Glutamatergic neuron (in vitro differentiated cells): ENCODE measurements around the gene TEX51. TPM values are rescaled to one million over a fixed set of nuclear protein-coding genes. Genes with fewer than 3 reads are reported as not detected.

ENCODE experiments used
- DNase-seq: peaks from one replicate; pipeline ENCODE4 v3.0.0; 2022
- H3K27ac Mint-ChIP-seq: one replicate; pipeline ENCODE4 v1.8.0; 2020; ENCODE audit warnings: mild to moderate bottlenecking, mixed read lengths, inconsistent platforms; ENCODE audit not compliant: unreplicated experiment
- H3K27me3 Mint-ChIP-seq: one replicate; pipeline ENCODE4 v1.8.0; 2020; ENCODE audit warnings: mild to moderate bottlenecking, moderate library complexity, mixed read lengths, inconsistent platforms; ENCODE audit not compliant: unreplicated experiment
- H3K36me3 Mint-ChIP-seq: one replicate; pipeline ENCODE4 v1.8.0; 2020; ENCODE audit warnings: mild to moderate bottlenecking, mixed read lengths, inconsistent platforms; ENCODE audit not compliant: unreplicated experiment
- H3K4me1 Mint-ChIP-seq: one replicate; pipeline ENCODE4 v1.8.0; 2020; ENCODE audit warnings: mild to moderate bottlenecking, low read depth, mixed read lengths, inconsistent platforms; ENCODE audit not compliant: unreplicated experiment
- H3K4me3 Mint-ChIP-seq: one replicate; pipeline ENCODE4 v1.8.0; 2020; ENCODE audit warnings: mild to moderate bottlenecking, mixed read lengths, inconsistent platforms; ENCODE audit not compliant: unreplicated experiment
- H3K9me3 Mint-ChIP-seq: one replicate; pipeline ENCODE4 v1.8.0; 2020; ENCODE audit warnings: mild to moderate bottlenecking, moderate library complexity, mixed read lengths, inconsistent platforms; ENCODE audit not compliant: unreplicated experiment
- total RNA-seq: library from RNA; stranded (reverse); fragmentation: NEBNext Ultra II Directional; extraction: Animal tissue kit (Norgen Biotek cat#: 25700); gene quantifications from one replicate; pipeline ENCODE4 v1.2.1, GENCODE V29; 2021; ENCODE audit not compliant: unreplicated experiment
- TF ChIP-seq, protein P1 (sequence below): fragments of 200-600 bp; sonication (generic); IDR thresholded peaks from one replicate; pipeline ENCODE4 v1.5.0; 2021; ENCODE audit not compliant: partially characterized antibody, unreplicated experiment

TEX51 gene
- total RNA-seq, 1 donor from 2014 or later, result not detected

DNA sequence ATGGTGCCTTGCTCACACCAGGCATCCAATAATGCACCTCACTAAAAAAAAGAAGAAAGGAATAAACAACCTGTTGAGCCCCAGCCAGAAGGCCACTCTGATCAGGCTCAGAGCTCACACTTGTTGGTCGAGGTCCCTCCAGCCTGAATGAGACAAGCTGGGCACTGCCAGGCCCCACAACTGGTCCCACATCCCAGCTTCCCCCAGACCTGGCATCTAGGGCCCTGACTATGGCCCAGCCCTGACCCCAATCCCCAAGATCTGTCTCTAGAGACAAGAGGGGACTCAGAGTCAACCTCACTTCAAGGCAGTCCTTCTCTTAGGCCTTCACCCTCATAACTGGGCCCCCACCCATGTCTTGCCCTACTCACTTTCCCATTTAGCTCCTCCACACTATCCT is 22.4 kb downstream of the TEX51 start:
- H3K27ac Mint-ChIP-seq, result no peak overlapping the region
- H3K9me3 Mint-ChIP-seq, result peaks cover 3% of the 10 kb centered on the region
- TF ChIP-seq, protein P1, sequence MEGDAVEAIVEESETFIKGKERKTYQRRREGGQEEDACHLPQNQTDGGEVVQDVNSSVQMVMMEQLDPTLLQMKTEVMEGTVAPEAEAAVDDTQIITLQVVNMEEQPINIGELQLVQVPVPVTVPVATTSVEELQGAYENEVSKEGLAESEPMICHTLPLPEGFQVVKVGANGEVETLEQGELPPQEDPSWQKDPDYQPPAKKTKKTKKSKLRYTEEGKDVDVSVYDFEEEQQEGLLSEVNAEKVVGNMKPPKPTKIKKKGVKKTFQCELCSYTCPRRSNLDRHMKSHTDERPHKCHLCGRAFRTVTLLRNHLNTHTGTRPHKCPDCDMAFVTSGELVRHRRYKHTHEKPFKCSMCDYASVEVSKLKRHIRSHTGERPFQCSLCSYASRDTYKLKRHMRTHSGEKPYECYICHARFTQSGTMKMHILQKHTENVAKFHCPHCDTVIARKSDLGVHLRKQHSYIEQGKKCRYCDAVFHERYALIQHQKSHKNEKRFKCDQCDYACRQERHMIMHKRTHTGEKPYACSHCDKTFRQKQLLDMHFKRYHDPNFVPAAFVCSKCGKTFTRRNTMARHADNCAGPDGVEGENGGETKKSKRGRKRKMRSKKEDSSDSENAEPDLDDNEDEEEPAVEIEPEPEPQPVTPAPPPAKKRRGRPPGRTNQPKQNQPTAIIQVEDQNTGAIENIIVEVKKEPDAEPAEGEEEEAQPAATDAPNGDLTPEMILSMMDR, result no peak
- no peak overlapping the region for H3K4me3 Mint-ChIP-seq
- no peak for DNase-seq
- no peaks in the 10 kb centered on the region for H3K4me1 Mint-ChIP-seq
- H3K27me3 Mint-ChIP-seq, result no peaks in the 10 kb centered on the region
- peaks cover 17% of the 10 kb centered on the region for H3K36me3 Mint-ChIP-seq

DNA sequence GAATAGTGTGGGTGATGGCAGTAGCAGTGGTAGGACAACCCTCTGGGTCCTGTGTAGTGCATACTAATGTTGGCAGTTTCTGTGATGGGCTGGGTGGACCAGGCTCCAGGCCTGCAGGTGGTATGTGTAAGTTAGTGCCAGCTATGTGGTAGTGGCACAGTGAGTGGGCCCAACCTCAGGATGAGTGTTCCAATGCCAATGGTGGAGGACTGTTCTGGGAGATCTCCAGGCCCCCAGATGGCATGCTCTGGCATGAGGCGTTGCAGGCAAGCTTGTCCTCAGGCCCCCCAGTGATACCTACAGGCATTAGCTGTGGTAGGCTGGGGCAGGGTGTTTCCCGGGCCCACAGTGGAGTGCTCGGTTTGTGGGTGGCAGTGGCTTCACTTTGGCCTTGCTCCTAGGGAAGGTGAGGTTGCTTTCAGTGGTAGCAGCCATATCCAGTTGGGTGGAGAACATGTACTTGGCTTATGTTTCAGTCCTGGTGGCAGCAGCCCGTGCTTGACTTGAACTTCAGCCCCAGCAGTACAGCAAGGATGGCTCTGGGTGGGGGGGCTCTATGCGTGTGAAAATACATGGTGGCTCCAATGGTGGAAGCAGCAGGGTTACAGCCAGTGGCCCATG is 32.4 kb downstream of the TEX51 start:
- no peak overlapping the region for H3K27ac Mint-ChIP-seq
- H3K4me1 Mint-ChIP-seq, result peaks cover 18% of the 10 kb centered on the region
- no peak overlapping the region for H3K4me3 Mint-ChIP-seq
- H3K27me3 Mint-ChIP-seq, result peaks cover 11% of the 10 kb centered on the region
- no peak for DNase-seq
- TF ChIP-seq, protein P1, result no peak
- H3K9me3 Mint-ChIP-seq, result peaks cover 21% of the 10 kb centered on the region
- peaks cover 12% of the 10 kb centered on the region for H3K36me3 Mint-ChIP-seq

DNA sequence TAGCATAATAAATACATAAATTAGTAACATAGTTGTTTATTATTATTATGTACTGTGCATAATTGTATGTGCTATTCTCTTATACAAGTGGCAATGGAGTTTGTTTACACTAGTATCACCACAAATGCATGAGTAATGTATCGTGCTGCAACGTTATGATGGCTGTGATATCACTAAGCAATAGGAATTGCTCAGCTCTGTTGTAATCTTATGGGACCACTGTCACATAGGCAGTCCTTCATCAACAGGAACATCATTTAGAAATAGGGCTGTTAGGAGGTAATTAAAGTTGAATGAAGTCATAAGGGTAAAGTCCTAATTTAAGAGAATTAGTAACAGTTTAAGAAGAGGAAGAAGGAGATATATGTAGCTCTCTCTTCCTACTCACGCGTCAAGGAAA is 33.8 kb downstream of the TEX51 start:
- Mint-ChIP-seq H3K27me3 (peaks cover 11% of the 10 kb centered on the region), H3K9me3 (peaks cover 20% of the 10 kb centered on the region), H3K36me3 (peaks cover 6% of the 10 kb centered on the region), H3K4me1 (peaks cover 18% of the 10 kb centered on the region), H3K4me3 (no peak overlapping the region), H3K27ac (peak overlapping the region; percentile 89)
- TF ChIP-seq, protein P1, result no peak
- no peak for DNase-seq

DNA sequence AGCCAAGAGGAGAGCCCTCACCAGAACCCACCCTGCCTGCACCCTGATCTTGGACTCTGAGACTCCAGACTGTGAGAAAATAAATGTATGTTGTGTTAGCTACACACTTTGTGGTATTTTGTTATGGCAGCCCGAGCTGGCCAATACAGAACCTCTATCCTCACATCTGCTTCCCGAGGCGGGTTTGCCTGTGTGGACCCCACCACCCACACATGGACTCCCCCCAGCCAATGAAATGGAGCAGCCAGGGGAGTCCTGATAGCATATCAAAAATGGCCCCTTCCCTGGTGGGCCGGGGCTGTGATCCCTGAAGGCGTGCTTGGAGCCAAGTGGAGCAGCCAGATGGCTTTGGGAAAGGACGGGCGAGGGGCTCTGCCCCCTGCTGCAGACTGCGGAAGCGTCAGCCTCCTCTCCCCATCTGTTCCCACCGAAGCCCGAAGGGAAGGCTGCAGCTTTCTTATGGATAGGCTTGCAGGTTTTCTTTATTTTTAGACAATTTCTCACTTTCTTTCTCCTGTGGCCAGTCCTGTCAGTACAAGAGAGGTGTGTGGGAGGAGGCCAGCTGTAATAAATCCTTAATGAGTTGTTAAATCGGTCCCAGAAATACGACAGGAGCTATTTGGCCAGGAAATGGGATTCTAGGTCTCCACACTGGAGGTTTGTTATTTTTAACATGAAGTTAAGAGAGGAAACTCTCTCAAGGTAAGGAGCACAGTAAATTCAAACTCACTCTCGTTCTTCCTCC is 34.4 kb downstream of the TEX51 start:
- H3K36me3 Mint-ChIP-seq, result peaks cover 7% of the 10 kb centered on the region
- DNase-seq, result peak; percentile 44
- TF ChIP-seq, protein P1, result no peak
- H3K4me1 Mint-ChIP-seq, result peaks cover 18% of the 10 kb centered on the region
- H3K27me3 Mint-ChIP-seq, result peaks cover 11% of the 10 kb centered on the region
- H3K9me3 Mint-ChIP-seq, result peaks cover 20% of the 10 kb centered on the region
- peak overlapping the region; percentile 89 for H3K27ac Mint-ChIP-seq
- H3K4me3 Mint-ChIP-seq, result no peak overlapping the region

DNA sequence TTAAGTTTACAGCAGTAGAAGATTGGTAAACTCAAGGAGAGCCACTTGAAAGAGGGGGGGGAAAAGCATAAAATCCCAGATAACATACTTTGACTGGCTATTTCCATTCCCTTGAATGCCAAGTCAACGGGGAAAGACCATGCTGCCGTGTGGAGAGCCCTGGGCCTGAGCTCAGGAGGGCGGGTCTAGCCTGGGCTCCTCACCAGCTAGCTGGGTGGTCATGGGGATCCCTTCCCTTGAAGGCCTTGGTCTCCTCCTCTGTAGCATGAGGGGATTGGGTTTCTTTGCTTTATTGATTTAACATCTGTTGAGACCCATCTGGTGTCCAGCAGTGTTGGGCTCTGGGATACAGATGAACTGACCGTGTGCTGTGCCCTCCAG is 35.0 kb downstream of the TEX51 start:
- H3K4me1 Mint-ChIP-seq, result peaks cover 18% of the 10 kb centered on the region
- peak overlapping the region; percentile 89 for H3K27ac Mint-ChIP-seq
- peak overlapping the region; percentile 43 for H3K4me3 Mint-ChIP-seq
- H3K36me3 Mint-ChIP-seq, result peaks cover 11% of the 10 kb centered on the region
- peaks cover 11% of the 10 kb centered on the region for H3K27me3 Mint-ChIP-seq
- no peak for DNase-seq
- TF ChIP-seq, protein P1, result no peak
- H3K9me3 Mint-ChIP-seq, result peaks cover 20% of the 10 kb centered on the region
